MCF 10A (cell line): ENCODE results near the gene STIM2. TPM values are rescaled to one million over a fixed set of nuclear protein-coding genes. Genes with fewer than 3 reads are reported as not detected.

Source experiments
- BruUV-seq: library from RNA; stranded (reverse); fragments of 400-500 nt; replicated peaks from 2 replicates; lab custom pipeline; 2021; lab: Mats Ljungman, UMichigan
- CTCF ChIA-PET: fragments of 300-600 bp; sonication (Branson Sonifier 250); formaldehyde crosslinking; extraction: SDS; loops from one replicate; lab custom pipeline; 2021; ENCODE audit warnings: antibody characterized with exemption, inconsistent platforms; lab: Yijun Ruan, JAX
- POLR2A ChIA-PET: fragments of 300-600, 350-650 bp; sonication (Branson Sonifier 250); formaldehyde crosslinking; extraction: SDS; loops from one replicate; lab custom pipeline; 2020; ENCODE audit warnings: antibody characterized with exemption, inconsistent platforms; lab: Yijun Ruan, JAX
- DNase-seq: peaks from one replicate; pipeline ENCODE4 v3.0.0-alpha.2; 2018; ENCODE audit not compliant: unreplicated experiment
- H3K27ac Mint-ChIP-seq: one replicate; pipeline ENCODE4 v1.8.0; 2022; ENCODE audit warnings: mild to moderate bottlenecking, low read depth, mixed read lengths; ENCODE audit not compliant: unreplicated experiment
- H3K27me3 Mint-ChIP-seq: one replicate; pipeline ENCODE4 v1.8.0; 2022; ENCODE audit warnings: mixed read lengths; ENCODE audit not compliant: insufficient read depth, unreplicated experiment
- H3K36me3 Mint-ChIP-seq: one replicate; pipeline ENCODE4 v1.8.0; 2022; ENCODE audit warnings: mild to moderate bottlenecking, moderate library complexity, mixed read lengths; ENCODE audit not compliant: insufficient read depth, unreplicated experiment
- H3K4me1 Mint-ChIP-seq: one replicate; pipeline ENCODE4 v1.8.0; 2022; ENCODE audit warnings: mixed read lengths; ENCODE audit not compliant: insufficient read depth, unreplicated experiment
- H3K4me3 Mint-ChIP-seq: one replicate; pipeline ENCODE4 v1.8.0; 2022; ENCODE audit warnings: mild to moderate bottlenecking, moderate library complexity, mixed read lengths; ENCODE audit not compliant: unreplicated experiment
- H3K9me3 Mint-ChIP-seq: one replicate; pipeline ENCODE4 v1.8.0; 2022; ENCODE audit warnings: mixed read lengths; ENCODE audit not compliant: unreplicated experiment
- CTCF ChIP-seq: fragments of 200-600 bp; IDR thresholded peaks from one replicate; pipeline ENCODE4 v1.8.0; 2022; ENCODE audit warnings: antibody characterized with exemption, mild to moderate bottlenecking; ENCODE audit not compliant: unreplicated experiment
- intact Hi-C: fragments of 100-400 bp; cut with micrococcal nuclease; formaldehyde crosslinking; loops from 2 replicates; pipeline ENCODE4 v1.14.1; 2022
- total RNA-seq: library from RNA; stranded (reverse); gene quantifications from 2 replicates; pipeline ENCODE4 v1.2.3, GENCODE V29; 2022

STIM2 gene
- total RNA-seq, 1 experiment from 2014 or later = 18.5 TPM

- Mint-ChIP-seq H3K4me3 (no peak overlapping the region), H3K36me3 (peaks cover 19% of the 10 kb centered on the region), H3K9me3 (no peaks in the 10 kb centered on the region), H3K27ac (no peak overlapping the region), H3K27me3 (no peaks in the 10 kb centered on the region), H3K4me1 (no peaks in the 10 kb centered on the region)
- BruUV-seq = no TSS peak
- TF ChIP-seq CTCF = no peak
- intact Hi-C loops = no loop called here
- CTCF ChIA-PET = no interaction called here
- POLR2A ChIA-PET = no interaction called here
- DNase-seq = no peak
These were observed 160.0 kb downstream of the STIM2 start for GRCh38 chr4:27020603-27021002.

GRCh38 chr4:27022963-27023362 is 162.3 kb downstream of the STIM2 start:
- ChIA-PET CTCF (no interaction called here), POLR2A (no interaction called here)
- intact Hi-C loops = no loop called here
- Mint-ChIP-seq H3K4me1 (no peaks in the 10 kb centered on the region), H3K36me3 (peaks cover 19% of the 10 kb centered on the region), H3K9me3 (no peaks in the 10 kb centered on the region), H3K4me3 (no peak overlapping the region), H3K27ac (no peak overlapping the region), H3K27me3 (no peaks in the 10 kb centered on the region)
- no TSS peak for BruUV-seq
- no peak for TF ChIP-seq CTCF
- DNase-seq = no peak

GRCh38 chr4:27023366-27023765 is 162.7 kb downstream of the STIM2 start:
- ChIA-PET CTCF (interaction anchor here (0.7 kb wide), 1 partner anchor 37 kb away, joined by 3 read pairs; no protein-coding TSS in a partner anchor), POLR2A (no interaction called here)
- Mint-ChIP-seq H3K4me1 (no peaks in the 10 kb centered on the region), H3K27me3 (no peaks in the 10 kb centered on the region), H3K36me3 (peaks cover 19% of the 10 kb centered on the region), H3K9me3 (no peaks in the 10 kb centered on the region), H3K4me3 (no peak overlapping the region), H3K27ac (no peak overlapping the region)
- no peak for TF ChIP-seq CTCF
- BruUV-seq = TSS peak; percentile 38
- no peak for DNase-seq
- intact Hi-C loops = no loop called here

GRCh38 chr4:27024805-27025204 is 164.2 kb downstream of the STIM2 start:
- no peak overlapping the region for H3K4me3 Mint-ChIP-seq

More at GRCh38 chr4:27024805-27025204, 164.2 kb downstream of the STIM2 start:
- no peak for DNase-seq
- no TSS peak for BruUV-seq
- CTCF ChIA-PET = no interaction called here
- Mint-ChIP-seq H3K9me3 (no peaks in the 10 kb centered on the region), H3K27ac (no peak overlapping the region), H3K36me3 (peaks cover 19% of the 10 kb centered on the region), H3K4me1 (no peaks in the 10 kb centered on the region), H3K27me3 (no peaks in the 10 kb centered on the region)
- intact Hi-C loops = no loop called here
- POLR2A ChIA-PET = no interaction called here
- TF ChIP-seq CTCF = no peak
